ENCODE measurements around the gene CADM3.

GRCh38 chr1:159205225-159205624 lies 33.8 kb downstream of the CADM3 start:
- TF ChIP-seq CTCF (IDR thresholded peaks at IDR 0.05; ENCODE audit: low read depth, low read length, poor library complexity, severe bottlenecking) (no peak), EZH2phosphoT487 (IDR thresholded peaks at IDR 0.05; ENCODE audit: borderline replicate concordance, low read length) (no peak)

All from DOHH2 (cell line).